HG03439 (cell line): ENCODE measurements around the gene MTR.
"Not testable (repeated sequence)": the region's sequence is repeated elsewhere in the genome, so short reads cannot be mapped to it uniquely, and the experiment has no call there.

Experiments
- ATAC-seq: cut with Tn5 transposase; IDR thresholded peaks from one replicate; pipeline ENCODE4 v1.9.1; 2021; ENCODE audit warnings: mild to moderate bottlenecking, moderate library complexity; ENCODE audit not compliant: unreplicated experiment

MTR gene

GRCh38 chr1:236830116-236830515, 35.0 kb downstream of the MTR start:
- ATAC-seq, result no peak

GRCh38 chr1:236830560-236830959, 35.5 kb downstream of the MTR start:
- no peak for ATAC-seq

- no peak for ATAC-seq
These were observed 38.5 kb downstream of the MTR start for GRCh38 chr1:236833575-236833974.

- ATAC-seq, result no peak
These were observed 39.8 kb downstream of the MTR start for GRCh38 chr1:236834876-236835275.

DNA sequence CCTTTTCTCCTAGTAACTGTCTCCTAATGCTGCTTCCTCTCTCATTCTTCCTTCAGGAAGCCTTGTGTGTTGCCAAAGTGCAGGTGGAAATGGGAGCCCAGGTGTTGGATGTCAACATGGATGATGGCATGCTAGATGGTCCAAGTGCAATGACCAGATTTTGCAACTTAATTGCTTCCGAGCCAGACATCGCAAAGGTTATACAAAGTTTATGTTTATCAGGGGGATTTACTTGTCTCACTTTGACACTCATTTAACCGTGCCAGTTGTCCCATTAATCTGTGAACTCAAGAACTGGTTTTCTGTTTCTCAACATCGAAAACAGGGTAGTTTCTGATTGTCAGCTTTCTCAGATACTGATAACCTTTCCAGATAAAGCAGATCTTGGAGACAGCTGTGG, 40.4 kb downstream of the MTR start:
- ATAC-seq, result no peak

DNA sequence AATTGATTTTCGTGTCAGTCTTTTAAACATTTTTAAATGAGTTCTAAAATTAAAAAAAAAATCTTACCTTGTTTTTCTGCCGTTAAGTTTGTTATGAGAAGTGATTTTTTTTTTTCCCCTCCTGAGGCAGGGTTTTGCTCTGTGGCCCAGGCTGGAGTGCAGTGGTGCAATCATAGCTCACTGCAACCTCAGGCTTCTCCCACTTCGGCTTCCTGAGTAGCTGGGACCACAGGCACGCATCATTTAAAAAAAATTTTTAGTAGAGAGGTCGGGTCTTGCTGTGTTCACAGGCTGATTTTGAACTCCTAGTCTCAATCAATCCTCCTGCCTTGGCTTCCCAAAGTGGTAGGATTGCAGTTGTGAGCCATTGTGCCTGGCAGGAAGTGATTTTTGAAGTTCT, 41.1 kb downstream of the MTR start:
- ATAC-seq, result no peak

DNA sequence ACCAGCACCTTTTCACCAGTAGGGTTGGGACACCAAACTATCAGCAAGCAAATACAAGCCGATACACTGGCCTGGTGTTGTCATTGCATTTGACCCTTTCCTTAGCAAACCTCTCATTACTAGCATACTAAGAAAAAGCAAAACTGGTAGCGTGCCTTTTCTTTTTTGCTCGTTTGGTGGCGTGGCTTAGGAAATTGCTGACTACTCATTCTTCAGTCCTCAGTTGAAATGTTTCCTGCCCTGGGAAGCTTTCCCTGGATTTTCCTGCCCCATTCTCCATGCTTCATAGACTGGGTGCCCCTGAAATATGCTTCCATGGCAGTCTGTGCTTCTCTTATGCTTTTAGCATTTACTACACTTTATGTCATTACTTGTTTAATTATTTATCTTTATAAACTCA, 42.0 kb downstream of the MTR start:
- ATAC-seq, result no peak

DNA sequence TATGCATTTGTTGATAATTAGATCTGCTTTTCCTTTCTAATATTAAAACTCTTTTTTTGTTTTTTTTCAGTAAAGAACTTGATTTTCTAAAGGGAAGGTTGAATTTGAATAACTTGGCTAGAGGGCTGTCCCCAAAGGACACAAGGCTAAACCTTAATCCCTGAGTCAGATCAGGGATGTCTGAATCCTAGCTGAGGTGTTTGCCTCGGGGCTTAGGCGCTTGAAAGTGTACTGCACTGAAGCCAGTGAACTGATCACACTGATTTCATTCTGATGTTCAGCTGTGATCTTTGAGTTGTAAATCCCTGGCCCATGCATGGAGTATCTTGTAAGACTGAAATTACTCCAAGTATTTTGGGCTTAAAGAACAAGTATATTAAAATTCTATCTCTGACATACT, 42.8 kb downstream of the MTR start:
- ATAC-seq, result no peak

DNA sequence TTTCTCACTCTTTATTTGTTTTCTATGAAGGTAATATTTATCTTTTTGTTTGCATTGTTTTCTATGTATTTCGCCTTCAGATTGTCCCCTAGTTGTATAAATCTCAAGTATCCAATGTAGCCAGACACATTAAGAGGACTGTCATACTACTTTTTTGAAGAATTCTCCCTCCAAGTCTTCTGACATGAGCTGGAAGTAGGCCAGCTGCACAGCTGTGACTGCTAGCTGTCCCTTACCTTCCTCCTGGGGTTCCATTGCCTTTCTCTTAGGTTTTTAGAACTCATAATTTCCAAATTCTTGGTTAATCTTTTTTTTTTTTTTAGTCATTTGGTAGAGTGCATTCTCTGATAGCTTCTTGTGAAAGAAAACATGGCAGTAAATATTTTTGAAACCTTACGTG, 46.2 kb downstream of the MTR start:
- ATAC-seq, result no peak

DNA sequence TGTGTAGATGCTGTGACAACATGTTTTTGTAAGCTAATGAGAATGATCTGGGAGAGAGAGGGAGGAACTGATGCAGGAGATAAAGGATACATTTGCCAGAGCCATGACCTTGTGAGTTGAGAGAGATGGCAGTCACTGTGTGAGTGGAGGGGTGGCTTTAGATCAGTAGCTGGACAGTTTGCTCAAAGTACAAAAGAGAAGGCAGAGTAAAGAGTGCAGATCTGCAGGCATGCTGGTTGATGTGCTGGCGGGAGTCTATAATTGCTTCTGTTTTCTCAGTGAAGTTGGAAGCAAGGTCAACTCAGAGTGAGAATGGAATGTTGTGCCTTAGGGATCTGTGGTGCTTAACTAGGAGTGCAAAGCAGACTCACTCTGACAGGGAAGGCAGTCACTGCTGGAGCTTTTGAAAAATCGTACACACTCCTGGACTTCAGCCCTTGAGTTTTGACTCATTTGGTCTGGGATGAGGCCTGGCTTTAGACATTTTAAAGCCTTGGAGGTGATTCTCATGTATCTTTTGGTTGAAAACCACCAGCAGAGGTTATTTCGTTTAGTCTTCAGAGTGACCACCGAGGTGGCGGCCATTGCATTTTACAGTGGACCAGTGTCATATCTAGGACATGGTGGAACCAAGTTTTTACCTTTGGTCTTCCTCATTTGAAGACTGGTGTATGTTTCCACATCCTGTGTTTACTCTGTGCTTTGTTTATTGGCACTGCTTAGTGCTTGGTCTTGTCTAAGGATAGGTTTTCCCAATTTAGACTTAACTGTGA, 49.6 kb downstream of the MTR start:
- no peak for ATAC-seq

GRCh38 chr1:236845830-236846229, 50.7 kb downstream of the MTR start:
- ATAC-seq, result no peak

DNA sequence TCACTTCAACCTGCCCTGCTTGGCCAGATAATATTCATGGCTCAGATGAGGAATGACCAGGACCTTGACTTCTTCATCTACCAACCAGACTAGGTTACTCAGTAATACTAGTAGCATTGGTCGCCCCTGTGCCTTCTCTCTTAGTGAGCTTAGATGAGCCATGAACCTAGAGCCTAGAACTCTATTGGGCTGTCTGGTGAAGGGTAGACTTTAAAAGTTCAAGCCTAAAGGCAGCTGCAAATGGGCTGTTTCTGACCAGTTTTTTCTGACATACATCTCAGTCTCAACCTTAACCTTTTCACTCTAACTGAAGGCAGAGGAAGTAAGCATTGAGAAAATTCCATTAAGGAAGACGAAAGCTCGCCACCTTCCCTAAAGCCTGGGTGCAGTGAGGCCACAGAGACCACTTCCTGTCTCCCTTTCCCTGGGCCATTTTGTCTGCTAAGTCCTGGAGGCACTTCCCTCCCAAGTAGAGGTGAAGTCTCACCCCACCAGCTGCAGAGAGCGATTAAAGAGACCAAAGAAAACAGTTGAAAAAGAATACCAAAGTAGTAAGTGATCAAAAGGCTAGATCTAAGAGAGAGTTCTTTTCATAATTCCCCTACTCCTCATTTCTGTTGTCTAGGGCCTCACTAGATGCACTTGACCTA, 53.3 kb downstream of the MTR start:
- ATAC-seq, result no peak

GRCh38 chr1:236850077-236850979, 55.2 kb downstream of the MTR start:
- ATAC-seq, result no peak

- ATAC-seq, result no peak
These were observed 56.8 kb downstream of the MTR start for GRCh38 chr1:236851871-236852270.

DNA sequence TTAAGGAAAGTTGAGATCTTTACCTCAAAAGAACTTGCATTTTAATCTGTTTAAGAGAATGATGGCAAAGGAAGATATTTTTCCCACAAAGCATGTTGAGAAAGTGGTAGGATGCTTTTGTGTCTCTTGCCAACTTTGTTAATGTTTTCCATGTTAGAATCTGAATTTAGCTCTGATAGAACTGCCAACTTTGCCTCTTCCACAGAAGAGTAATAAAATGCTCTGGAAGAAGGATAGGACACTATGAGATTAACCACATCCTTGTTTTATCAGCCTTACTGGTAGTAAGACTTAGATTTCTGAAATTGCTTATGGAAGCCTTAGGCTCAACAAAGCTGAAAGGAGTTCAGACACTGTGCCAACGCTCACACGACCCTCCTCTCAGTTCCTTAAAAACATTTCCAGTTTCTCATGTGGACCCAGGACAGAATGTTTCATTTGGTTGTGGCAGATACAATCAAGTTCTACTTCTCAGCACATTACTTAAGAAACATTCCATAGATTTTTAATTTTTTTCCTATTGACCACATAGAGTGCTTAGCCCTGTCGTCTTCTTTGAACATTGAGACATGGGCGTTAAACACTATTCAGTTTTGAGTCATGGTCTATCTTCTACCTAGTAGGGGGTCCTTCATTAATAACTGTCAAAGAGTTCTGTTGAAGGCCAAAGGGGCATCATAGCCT, 59.0 kb downstream of the MTR start:
- no peak for ATAC-seq

GRCh38 chr1:236854605-236854983, 59.5 kb downstream of the MTR start:
- ATAC-seq, result no peak

- not testable (repeated sequence) for ATAC-seq
These were observed 61.6 kb downstream of the MTR start for GRCh38 chr1:236856649-236857048.

- ATAC-seq, result no peak
These were observed 63.1 kb downstream of the MTR start for GRCh38 chr1:236858165-236858564.

GRCh38 chr1:236860101-236860500, 65.0 kb downstream of the MTR start:
- no peak for ATAC-seq

GRCh38 chr1:236860674-236861073, 65.6 kb downstream of the MTR start:
- no peak for ATAC-seq

GRCh38 chr1:236861560-236862218, 66.6 kb downstream of the MTR start:
- no peak for ATAC-seq
